Measurements from ENCODE around the gene PNLIPRP2. TPM values are rescaled to one million over a fixed set of nuclear protein-coding genes. Genes with fewer than 3 reads are reported as not detected.

Gene PNLIPRP2
- total and polyA plus RNA-seq, 2 experiments from 2014 or later, result not detected

DNA sequence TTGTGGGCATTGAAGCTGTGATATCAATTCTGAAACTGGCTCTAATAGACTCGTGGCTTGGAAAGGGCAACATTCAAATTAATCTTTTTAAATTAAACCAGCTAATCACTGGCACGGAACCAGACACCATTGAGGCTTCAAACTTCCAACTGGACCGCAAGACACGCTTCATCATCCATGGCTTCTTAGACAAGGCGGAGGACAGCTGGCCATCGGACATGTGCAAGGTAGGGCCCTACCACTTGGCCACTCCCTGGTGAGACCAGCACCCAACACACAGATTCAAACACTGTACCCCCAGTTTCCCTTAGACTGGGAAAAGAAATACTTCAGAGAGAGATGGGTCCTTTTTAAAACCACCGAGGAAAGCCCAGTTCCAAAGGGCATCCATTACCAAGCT, 5.1 kb downstream of the PNLIPRP2 start:
- Histone ChIP-seq H3K79me2 (ENCODE audit: insufficient read depth) (no peaks in the 10 kb centered on the region), H3K27ac (no peak overlapping the region), H3K36me3 (ENCODE audit: low read depth) (no peaks in the 10 kb centered on the region), H2AFZ (no peak overlapping the region), H3K27me3 (replicated peaks; ENCODE audit: insufficient read depth) (peaks cover 19% of the 10 kb centered on the region; the same call in 1 of the 2 replicates), H3K9ac (no peak overlapping the region), H3K4me1 (ENCODE audit: insufficient read depth) (no peaks in the 10 kb centered on the region), H4K20me1 (ENCODE audit: insufficient read depth) (no peaks in the 10 kb centered on the region), H3F3A (ENCODE audit: insufficient read depth) (no peaks in the 10 kb centered on the region), H3K4me2 (ENCODE audit: unreplicated experiment) (no peak overlapping the region), H3K4me3 (no peak overlapping the region), H3K9me2 (ENCODE audit: insufficient read depth) (no peaks in the 10 kb centered on the region), H3K9me3 (ENCODE audit: low read depth) (no peaks in the 10 kb centered on the region)
- in situ Hi-C loops (cut with MboI), result no loop called here
- WGBS, 2 experiments (ENCODE audit: low coverage in 1 of 2, low lambda C conversion rate in 2 of 2, missing lambda C conversion rate in 2 of 2), result 58 to 68% methylated on average over 7 of the region's 7 CpGs
- DNase-seq, result no peak
- TF ChIP-seq EZH2phosphoT487 (IDR thresholded peaks at IDR 0.05; ENCODE audit: insufficient read depth, low read depth) (no peak), EZH2 (IDR thresholded peaks at IDR 0.05; ENCODE audit: insufficient read depth, poor library complexity, severe bottlenecking) (no peak)

- no peak for DNase-seq
- Histone ChIP-seq H3K36me3 (ENCODE audit: low read depth) (no peaks in the 10 kb centered on the region), H3K79me2 (ENCODE audit: insufficient read depth) (no peaks in the 10 kb centered on the region), H4K20me1 (ENCODE audit: insufficient read depth) (no peaks in the 10 kb centered on the region), H3K9me3 (ENCODE audit: low read depth) (no peaks in the 10 kb centered on the region), H2AFZ (no peak overlapping the region), H3K4me1 (ENCODE audit: insufficient read depth) (no peaks in the 10 kb centered on the region), H3K4me3 (no peak overlapping the region), H3K4me2 (ENCODE audit: unreplicated experiment) (no peak overlapping the region), H3K9me2 (ENCODE audit: insufficient read depth) (no peaks in the 10 kb centered on the region), H3K9ac (no peak overlapping the region), H3F3A (ENCODE audit: insufficient read depth) (no peaks in the 10 kb centered on the region), H3K27ac (no peak overlapping the region), H3K27me3 (replicated peaks; ENCODE audit: insufficient read depth) (peaks cover 19% of the 10 kb centered on the region; the same call in 1 of the 2 replicates)
- in situ Hi-C loops (cut with MboI), result no loop called here
- 41 to 47% methylated on average over 9 of the region's 9 CpGs for WGBS, 2 experiments (ENCODE audit: low coverage in 1 of 2, low lambda C conversion rate in 2 of 2, missing lambda C conversion rate in 2 of 2)
- TF ChIP-seq EZH2phosphoT487 (IDR thresholded peaks at IDR 0.05; ENCODE audit: insufficient read depth, low read depth) (no peak), EZH2 (IDR thresholded peaks at IDR 0.05; ENCODE audit: insufficient read depth, poor library complexity, severe bottlenecking) (no peak)
Observed at GRCh38 chr10:116626815-116627214, 6.1 kb downstream of the PNLIPRP2 start.

DNA sequence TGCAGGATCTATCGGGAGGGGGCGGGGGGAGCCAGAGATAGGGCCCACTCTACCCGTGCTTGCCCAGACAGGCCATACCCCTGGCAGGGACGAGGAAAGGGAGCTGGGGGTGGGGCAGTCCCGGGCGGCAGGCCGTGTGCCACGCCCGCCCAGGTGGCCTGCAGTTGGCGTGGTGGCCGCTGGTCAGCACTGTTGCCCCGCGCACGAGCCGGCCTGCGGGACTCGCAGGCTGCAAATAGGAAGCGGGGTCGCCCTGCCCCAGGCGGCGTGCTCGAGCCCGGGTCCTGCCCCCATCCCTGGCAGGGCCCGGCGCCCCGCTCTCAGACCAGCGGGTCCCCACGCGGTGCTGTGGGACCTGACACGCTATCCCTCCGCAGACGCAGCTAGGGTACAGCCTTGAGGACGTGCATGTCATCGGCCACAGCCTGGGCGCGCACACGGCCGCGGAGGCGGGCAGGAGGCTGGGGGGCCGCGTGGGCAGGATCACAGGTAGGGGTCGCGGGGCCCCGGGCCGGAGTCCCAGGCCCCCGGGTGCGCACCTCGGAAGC, 6.7 kb downstream of the PNLIPRP2 start:
- Histone ChIP-seq H3K36me3 (ENCODE audit: low read depth) (no peaks in the 10 kb centered on the region), H4K20me1 (ENCODE audit: insufficient read depth) (no peaks in the 10 kb centered on the region), H3K4me1 (ENCODE audit: insufficient read depth) (no peaks in the 10 kb centered on the region), H3K27ac (no peak overlapping the region), H3K9me3 (ENCODE audit: low read depth) (no peaks in the 10 kb centered on the region), H3K27me3 (replicated peaks; ENCODE audit: insufficient read depth) (peaks cover 19% of the 10 kb centered on the region; the same call in 1 of the 2 replicates), H2AFZ (no peak overlapping the region), H3K4me3 (no peak overlapping the region), H3K9ac (no peak overlapping the region), H3K9me2 (ENCODE audit: insufficient read depth) (no peaks in the 10 kb centered on the region), H3F3A (ENCODE audit: insufficient read depth) (no peaks in the 10 kb centered on the region), H3K4me2 (ENCODE audit: unreplicated experiment) (no peak overlapping the region), H3K79me2 (ENCODE audit: insufficient read depth) (no peaks in the 10 kb centered on the region)
- in situ Hi-C loops (cut with MboI), result no loop called here
- peak; percentile 37 for DNase-seq
- WGBS, 2 experiments (ENCODE audit: low coverage in 1 of 2, low lambda C conversion rate in 2 of 2, missing lambda C conversion rate in 2 of 2), result 4% methylated on average over 29 to 47 of the region's 49 CpGs
- TF ChIP-seq EZH2phosphoT487 (IDR thresholded peaks at IDR 0.05; ENCODE audit: insufficient read depth, low read depth) (no peak), EZH2 (IDR thresholded peaks at IDR 0.05; ENCODE audit: insufficient read depth, poor library complexity, severe bottlenecking) (no peak)

DNA sequence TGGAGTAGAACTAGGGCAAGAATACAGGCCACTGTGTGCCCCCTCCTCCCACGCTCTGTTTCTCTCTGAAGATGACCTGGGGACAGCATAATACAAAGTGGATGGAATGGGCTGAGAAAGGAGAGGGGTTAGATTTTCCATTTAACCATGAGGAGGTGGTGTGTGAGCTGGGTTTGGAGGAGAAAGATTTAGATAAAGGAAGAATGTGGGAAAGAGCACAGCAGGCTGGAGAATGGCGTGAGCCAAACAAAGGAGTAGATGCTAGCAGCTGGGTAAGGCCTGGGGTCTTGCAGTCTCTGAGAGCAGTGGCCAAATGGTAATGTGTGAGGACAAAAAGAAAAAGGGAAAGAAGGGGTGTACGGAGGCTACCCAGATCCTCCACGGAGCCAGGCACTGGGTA, 8.6 kb downstream of the PNLIPRP2 start:
- no peak overlapping the region for H3K4me3 ChIP-seq
- in situ Hi-C loops (cut with MboI), result no loop called here
- 37 to 45% methylated on average over 3 to 4 of the region's 4 CpGs for WGBS, 2 experiments (ENCODE audit: low coverage in 1 of 2, low lambda C conversion rate in 2 of 2, missing lambda C conversion rate in 2 of 2)
- no peak overlapping the region for H2AFZ ChIP-seq
- no peaks in the 10 kb centered on the region for H3F3A ChIP-seq (ENCODE audit: insufficient read depth)
- no peak for DNase-seq
- TF ChIP-seq EZH2 (IDR thresholded peaks at IDR 0.05; ENCODE audit: insufficient read depth, poor library complexity, severe bottlenecking), result no peak
- H4K20me1 ChIP-seq (ENCODE audit: insufficient read depth), result no peaks in the 10 kb centered on the region
- H3K79me2 ChIP-seq (ENCODE audit: insufficient read depth), result no peaks in the 10 kb centered on the region
- H3K9ac ChIP-seq, result no peak overlapping the region
- H3K27ac ChIP-seq, result no peak overlapping the region
- H3K9me3 ChIP-seq (ENCODE audit: low read depth), result no peaks in the 10 kb centered on the region
- H3K27me3 ChIP-seq (replicated peaks; ENCODE audit: insufficient read depth), result peaks cover 19% of the 10 kb centered on the region; the same call in 1 of the 2 replicates
- H3K4me1 ChIP-seq (ENCODE audit: insufficient read depth), result no peaks in the 10 kb centered on the region
- H3K9me2 ChIP-seq (ENCODE audit: insufficient read depth), result no peaks in the 10 kb centered on the region
- H3K4me2 ChIP-seq (ENCODE audit: unreplicated experiment), result no peak overlapping the region
- no peaks in the 10 kb centered on the region for H3K36me3 ChIP-seq (ENCODE audit: low read depth)

DNA sequence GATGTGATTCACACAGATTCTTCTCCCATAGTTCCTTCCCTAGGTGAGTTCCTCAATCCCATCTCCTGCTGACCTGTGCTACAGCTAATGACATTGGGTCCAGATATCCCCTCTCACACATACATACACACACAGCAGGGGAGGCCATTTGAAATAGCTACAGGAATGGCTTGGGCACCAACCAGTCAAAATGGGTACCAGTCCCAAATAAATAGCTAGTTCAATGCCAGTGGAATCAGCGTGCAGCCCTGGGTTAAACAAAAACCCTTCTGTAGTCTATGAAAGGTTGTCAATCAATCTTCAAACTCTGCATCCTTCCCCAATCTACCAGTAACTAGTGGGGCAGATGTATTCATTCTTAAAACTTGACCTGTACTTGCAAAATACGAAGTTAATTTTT, 9.3 kb downstream of the PNLIPRP2 start:
- 46 to 47% methylated on average over 2 of the region's 2 CpGs for WGBS, 2 experiments (ENCODE audit: low coverage in 1 of 2, low lambda C conversion rate in 2 of 2, missing lambda C conversion rate in 2 of 2)
- H3K4me2 ChIP-seq (ENCODE audit: unreplicated experiment), result no peak overlapping the region
- peaks cover 19% of the 10 kb centered on the region; the same call in 1 of the 2 replicates for H3K27me3 ChIP-seq (replicated peaks; ENCODE audit: insufficient read depth)
- no peak overlapping the region for H3K4me3 ChIP-seq
- no peak for DNase-seq
- H3K9me3 ChIP-seq (ENCODE audit: low read depth), result no peaks in the 10 kb centered on the region
- no peak for TF ChIP-seq EZH2phosphoT487 (IDR thresholded peaks at IDR 0.05; ENCODE audit: insufficient read depth, low read depth)
- TF ChIP-seq EZH2 (IDR thresholded peaks at IDR 0.05; ENCODE audit: insufficient read depth, poor library complexity, severe bottlenecking), result no peak
- in situ Hi-C loops (cut with MboI), result no loop called here
- no peak overlapping the region for H2AFZ ChIP-seq
- no peaks in the 10 kb centered on the region for H3K4me1 ChIP-seq (ENCODE audit: insufficient read depth)
- H3K36me3 ChIP-seq (ENCODE audit: low read depth), result no peaks in the 10 kb centered on the region
- H3K9me2 ChIP-seq (ENCODE audit: insufficient read depth), result no peaks in the 10 kb centered on the region
- H3K27ac ChIP-seq, result no peak overlapping the region
- no peaks in the 10 kb centered on the region for H3F3A ChIP-seq (ENCODE audit: insufficient read depth)
- no peaks in the 10 kb centered on the region for H4K20me1 ChIP-seq (ENCODE audit: insufficient read depth)
- no peaks in the 10 kb centered on the region for H3K79me2 ChIP-seq (ENCODE audit: insufficient read depth)
- H3K9ac ChIP-seq, result no peak overlapping the region

Data from GM23248 (cell line).